Thymus (tissue), 11 donors: ENCODE results near the gene BICD1. TPM values are rescaled to one million over a fixed set of nuclear protein-coding genes. Genes with fewer than 3 reads are reported as not detected.

Source experiments
- DNase-seq, 9 donors: peaks; one replicate each; pipeline ENCODE4 v3.0.0-alpha.2; 2013; ENCODE audit warnings: low spot score in 9 of 9, low read depth in 6 of 9, missing footprints in 1 of 9
- H3K27ac ChIP-seq, 2 donors: one replicate each; pipeline ENCODE4 v1.5.1; 2013; ENCODE audit warnings: control low read depth in 1 of 2, low read depth in 1 of 2, low read length in 1 of 2, mild to moderate bottlenecking in 1 of 2, moderate library complexity in 1 of 2
- H3K27me3 ChIP-seq, 2 donors: one replicate each; pipeline ENCODE4 v1.5.1; 2013; ENCODE audit warnings: low read length in 1 of 2; ENCODE audit not compliant: control insufficient read depth in 2 of 2, insufficient read depth in 1 of 2
- H3K36me3 ChIP-seq, 2 donors: one replicate each; pipeline ENCODE4 v1.5.1; 2013; ENCODE audit warnings: low read length in 1 of 2, mild to moderate bottlenecking in 1 of 2, moderate library complexity in 1 of 2; ENCODE audit not compliant: control insufficient read depth in 2 of 2, insufficient read depth in 2 of 2
- H3K4me1 ChIP-seq, 2 donors: one replicate each; pipeline ENCODE4 v1.5.1; 2013; ENCODE audit warnings: low read length in 2 of 2; ENCODE audit not compliant: control insufficient read depth in 2 of 2, insufficient read depth in 2 of 2
- H3K4me3 ChIP-seq, 2 donors: one replicate each; pipeline ENCODE4 v1.5.1; 2013; ENCODE audit warnings: low read length in 2 of 2, control low read depth in 1 of 2, mild to moderate bottlenecking in 1 of 2
- H3K9me3 ChIP-seq, 2 donors: one replicate each; pipeline ENCODE4 v1.5.1; 2013; ENCODE audit warnings: low read length in 1 of 2, mild to moderate bottlenecking in 1 of 2; ENCODE audit not compliant: control insufficient read depth in 2 of 2, insufficient read depth in 1 of 2
- WGBS: extraction: QIAGEN DNeasy Blood & Tissue Kit; methylation state at CpG from one replicate; pipeline ENCODE4 v1.1.7; 2013; 5-methylcytosine and 5-hydroxymethylcytosine counted together
- polyA plus RNA-seq: library from polyadenylated mRNA; stranded (reverse); fragments of 200-250 nt; gene quantifications from one replicate; pipeline ENCODE4 v1.2.3, GENCODE V29; 2013
- total RNA-seq: library from RNA; stranded (reverse); fragments of 120-200 nt; gene quantifications from one replicate; pipeline ENCODE4 v1.2.4, GENCODE V29; 2013
- donor health status: healthy.

Gene BICD1
- total and polyA plus RNA-seq, 2 donors, result 5.5 to 12.1 TPM

GRCh38 chr12:32107359-32108267 lies 966 bp downstream of the BICD1 start:
- H3K36me3 ChIP-seq, result no peaks in the 10 kb centered on the region
- H3K4me3 ChIP-seq, result peak overlapping the region; percentile 73 to 77
- 13% methylated on average over 14 of the region's 14 CpGs for WGBS
- H3K9me3 ChIP-seq, result no peaks in the 10 kb centered on the region
- H3K4me1 ChIP-seq, result peaks cover 0 to 11% of the 10 kb centered on the region in 2 donors
- no peaks in the 10 kb centered on the region for H3K27me3 ChIP-seq
- peak in 3 of 9 donors; percentile 24 to 57 (median 41) for DNase-seq
- peak overlapping the region; percentile 32 to 67 for H3K27ac ChIP-seq

- no peaks in the 10 kb centered on the region for H3K27me3 ChIP-seq
- H3K9me3 ChIP-seq, result no peaks in the 10 kb centered on the region
- no peak overlapping the region for H3K27ac ChIP-seq
- peaks cover 0 to 3% of the 10 kb centered on the region in 2 donors for H3K36me3 ChIP-seq
- peak overlapping the region in 1 of 2 donors; percentile 23 for H3K4me3 ChIP-seq
- peaks cover 0 to 11% of the 10 kb centered on the region in 2 donors for H3K4me1 ChIP-seq
- peak in 3 of 9 donors; percentile 8 to 38 (median 13) for DNase-seq
Observed at GRCh38 chr12:32108787-32109186, 2.1 kb downstream of the BICD1 start.

- H3K27me3 ChIP-seq, result no peaks in the 10 kb centered on the region
- H3K4me3 ChIP-seq, result no peak overlapping the region
- no peak overlapping the region for H3K27ac ChIP-seq
- peaks cover 0 to 3% of the 10 kb centered on the region in 2 donors for H3K36me3 ChIP-seq
- no peak for DNase-seq
- 98% methylated on average over 3 of the region's 3 CpGs for WGBS
- H3K4me1 ChIP-seq, result peaks cover 0 to 11% of the 10 kb centered on the region in 2 donors
- no peaks in the 10 kb centered on the region for H3K9me3 ChIP-seq
Observed at GRCh38 chr12:32110417-32110816, 3.8 kb downstream of the BICD1 start.

- no peak overlapping the region for H3K4me3 ChIP-seq
- WGBS, result 55% methylated on average over 2 of the region's 2 CpGs
- peaks cover 0 to 11% of the 10 kb centered on the region in 2 donors for H3K4me1 ChIP-seq
- peaks cover 0 to 3% of the 10 kb centered on the region in 2 donors for H3K36me3 ChIP-seq
- no peaks in the 10 kb centered on the region for H3K9me3 ChIP-seq
- no peaks in the 10 kb centered on the region for H3K27me3 ChIP-seq
- no peak overlapping the region for H3K27ac ChIP-seq
- DNase-seq, result no peak
Observed at GRCh38 chr12:32110942-32111341, 4.3 kb downstream of the BICD1 start.

- no peak for DNase-seq
- Histone ChIP-seq H3K9me3 (no peaks in the 10 kb centered on the region), H3K36me3 (peaks cover 0 to 3% of the 10 kb centered on the region in 2 donors), H3K27ac (no peak overlapping the region), H3K4me1 (no peaks in the 10 kb centered on the region), H3K4me3 (no peak overlapping the region), H3K27me3 (no peaks in the 10 kb centered on the region)
- 84% methylated on average over 6 of the region's 6 CpGs for WGBS
Observed at GRCh38 chr12:32115404-32116104, 8.9 kb downstream of the BICD1 start.

DNA sequence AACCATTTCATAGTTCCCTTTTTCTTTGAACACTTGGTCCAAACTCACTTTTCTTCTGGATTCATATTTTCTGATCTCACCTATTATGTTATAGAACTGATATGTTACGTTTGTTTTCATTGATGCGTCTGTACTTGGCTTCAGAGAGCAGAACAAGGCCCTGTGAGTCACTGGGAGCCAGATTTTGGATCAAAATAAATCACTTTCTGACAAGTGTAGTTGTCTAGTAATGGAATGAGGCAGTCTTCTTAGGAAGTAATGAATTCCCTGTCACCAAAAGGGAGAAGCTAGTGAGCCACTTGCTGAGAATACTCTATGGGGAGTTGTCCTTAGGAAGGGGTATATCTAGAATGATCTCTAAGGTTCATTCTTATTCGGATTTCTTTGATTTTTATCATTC lies 10.2 kb downstream of the BICD1 start:
- no peak for DNase-seq
- H3K4me1 ChIP-seq, result no peaks in the 10 kb centered on the region
- H3K27me3 ChIP-seq, result no peaks in the 10 kb centered on the region
- 96% methylated on average over 3 of the region's 3 CpGs for WGBS
- H3K9me3 ChIP-seq, result no peaks in the 10 kb centered on the region
- no peak overlapping the region for H3K27ac ChIP-seq
- H3K36me3 ChIP-seq, result peaks cover 0 to 3% of the 10 kb centered on the region in 2 donors
- no peak overlapping the region for H3K4me3 ChIP-seq

GRCh38 chr12:32117316-32117715 lies 10.7 kb downstream of the BICD1 start:
- H3K4me3 ChIP-seq, result no peak overlapping the region
- no peaks in the 10 kb centered on the region for H3K4me1 ChIP-seq
- H3K9me3 ChIP-seq, result no peaks in the 10 kb centered on the region
- DNase-seq, result no peak
- H3K27me3 ChIP-seq, result no peaks in the 10 kb centered on the region
- 97% methylated on average over 3 of the region's 3 CpGs for WGBS
- peaks cover 0 to 3% of the 10 kb centered on the region in 2 donors for H3K36me3 ChIP-seq
- H3K27ac ChIP-seq, result no peak overlapping the region

- H3K4me1 ChIP-seq, result no peaks in the 10 kb centered on the region
- no peak for DNase-seq
- WGBS, result 97% methylated on average over 5 of the region's 5 CpGs
- H3K27me3 ChIP-seq, result no peaks in the 10 kb centered on the region
- no peak overlapping the region for H3K27ac ChIP-seq
- H3K9me3 ChIP-seq, result no peaks in the 10 kb centered on the region
- H3K4me3 ChIP-seq, result no peak overlapping the region
- H3K36me3 ChIP-seq, result no peaks in the 10 kb centered on the region
Observed at GRCh38 chr12:32118806-32119205, 12.2 kb downstream of the BICD1 start.

DNA sequence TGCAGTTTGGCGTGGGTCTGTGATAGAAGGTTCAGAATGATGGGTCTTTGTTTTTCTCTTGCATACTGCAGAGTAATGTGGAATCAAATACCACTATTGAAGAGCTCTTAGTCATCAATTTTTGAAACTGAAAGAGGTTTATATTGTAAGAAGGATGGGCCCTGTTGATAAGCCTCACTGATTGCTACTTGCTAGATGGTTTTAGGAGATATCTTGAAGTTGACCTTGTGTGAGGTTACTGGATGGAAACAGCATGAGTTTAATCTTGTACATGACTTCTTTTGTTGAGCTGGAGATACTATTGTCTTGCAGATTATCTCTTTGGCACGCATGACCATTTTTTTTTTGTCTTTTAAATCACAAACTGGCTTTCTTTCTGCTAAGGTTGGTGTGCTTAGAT lies 13.8 kb downstream of the BICD1 start:
- Histone ChIP-seq H3K4me1 (no peaks in the 10 kb centered on the region), H3K36me3 (no peaks in the 10 kb centered on the region), H3K4me3 (no peak overlapping the region), H3K9me3 (no peaks in the 10 kb centered on the region), H3K27ac (no peak overlapping the region), H3K27me3 (no peaks in the 10 kb centered on the region)
- DNase-seq, result no peak
- WGBS, result 98% methylated on average over 2 of the region's 2 CpGs
